ENCODE measurements around the gene NUP98.

GRCh38 chr11:3736816-3737215 is 60.5 kb downstream of the NUP98 start:
- TF ChIP-seq EP300 (IDR thresholded peaks at IDR 0.05) = no peak
- TF ChIP-seq, protein P1, sequence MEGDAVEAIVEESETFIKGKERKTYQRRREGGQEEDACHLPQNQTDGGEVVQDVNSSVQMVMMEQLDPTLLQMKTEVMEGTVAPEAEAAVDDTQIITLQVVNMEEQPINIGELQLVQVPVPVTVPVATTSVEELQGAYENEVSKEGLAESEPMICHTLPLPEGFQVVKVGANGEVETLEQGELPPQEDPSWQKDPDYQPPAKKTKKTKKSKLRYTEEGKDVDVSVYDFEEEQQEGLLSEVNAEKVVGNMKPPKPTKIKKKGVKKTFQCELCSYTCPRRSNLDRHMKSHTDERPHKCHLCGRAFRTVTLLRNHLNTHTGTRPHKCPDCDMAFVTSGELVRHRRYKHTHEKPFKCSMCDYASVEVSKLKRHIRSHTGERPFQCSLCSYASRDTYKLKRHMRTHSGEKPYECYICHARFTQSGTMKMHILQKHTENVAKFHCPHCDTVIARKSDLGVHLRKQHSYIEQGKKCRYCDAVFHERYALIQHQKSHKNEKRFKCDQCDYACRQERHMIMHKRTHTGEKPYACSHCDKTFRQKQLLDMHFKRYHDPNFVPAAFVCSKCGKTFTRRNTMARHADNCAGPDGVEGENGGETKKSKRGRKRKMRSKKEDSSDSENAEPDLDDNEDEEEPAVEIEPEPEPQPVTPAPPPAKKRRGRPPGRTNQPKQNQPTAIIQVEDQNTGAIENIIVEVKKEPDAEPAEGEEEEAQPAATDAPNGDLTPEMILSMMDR (IDR thresholded peaks at IDR 0.05) = no peak
- TF ChIP-seq POLR2A (IDR thresholded peaks at IDR 0.05) = no peak

Data from ovary (tissue), 3 donors.